ENCODE measurements around the gene ZNF366.

Gene ZNF366

GRCh38 chr5:72509401-72509800 is 2.2 kb upstream of the ZNF366 start:
- no peak overlapping the region for H3K9ac ChIP-seq (ENCODE audit: low read length)
- H3K36me3 ChIP-seq (ENCODE audit: low read length), result no peaks in the 10 kb centered on the region
- no peak for TF ChIP-seq EZH2phosphoT487 (conservative IDR thresholded peaks at IDR 0.05; ENCODE audit: low read length)
- no peak for TF ChIP-seq CTCF (IDR thresholded peaks at IDR 0.05; ENCODE audit: insufficient read depth, low read length, poor library complexity, severe bottlenecking)
- no peaks in the 10 kb centered on the region for H3K9me3 ChIP-seq (ENCODE audit: insufficient read depth, low read length)
- no peaks in the 10 kb centered on the region for H3K9me2 ChIP-seq (replicated peaks; ENCODE audit: insufficient read depth, low read length)
- H3K27me3 ChIP-seq (ENCODE audit: low read length), result no peaks in the 10 kb centered on the region
- H3K79me2 ChIP-seq (ENCODE audit: insufficient read depth, low read length), result no peaks in the 10 kb centered on the region
- no peak overlapping the region for H2AFZ ChIP-seq (ENCODE audit: low read depth, low read length, severe bottlenecking)
- no peak overlapping the region for H3K4me2 ChIP-seq (ENCODE audit: low read depth, low read length, poor library complexity, severe bottlenecking)
- no peaks in the 10 kb centered on the region for H3F3A ChIP-seq (ENCODE audit: insufficient read depth)
- H3K4me3 ChIP-seq (ENCODE audit: insufficient read depth, low read length, poor library complexity, severe bottlenecking), result no peak overlapping the region
- no peak overlapping the region for H3K27ac ChIP-seq (ENCODE audit: low read depth, low read length)
- no peaks in the 10 kb centered on the region for H4K20me1 ChIP-seq (ENCODE audit: low read depth, low read length)

GRCh38 chr5:72508241-72509170 is 1.3 kb upstream of the ZNF366 start:
- H3K27me3 ChIP-seq (ENCODE audit: low read length), result no peaks in the 10 kb centered on the region
- no peak overlapping the region for H3K4me3 ChIP-seq (ENCODE audit: insufficient read depth, low read length, poor library complexity, severe bottlenecking)
- H3F3A ChIP-seq (ENCODE audit: insufficient read depth), result no peaks in the 10 kb centered on the region
- H3K9ac ChIP-seq (ENCODE audit: low read length), result no peak overlapping the region
- H3K9me3 ChIP-seq (ENCODE audit: insufficient read depth, low read length), result no peaks in the 10 kb centered on the region
- TF ChIP-seq CTCF (IDR thresholded peaks at IDR 0.05; ENCODE audit: insufficient read depth, low read length, poor library complexity, severe bottlenecking) (no peak), EZH2phosphoT487 (conservative IDR thresholded peaks at IDR 0.05; ENCODE audit: low read length) (no peak)
- H3K79me2 ChIP-seq (ENCODE audit: insufficient read depth, low read length), result no peaks in the 10 kb centered on the region
- no peak overlapping the region for H2AFZ ChIP-seq (ENCODE audit: low read depth, low read length, severe bottlenecking)
- no peaks in the 10 kb centered on the region for H3K9me2 ChIP-seq (replicated peaks; ENCODE audit: insufficient read depth, low read length)
- no peaks in the 10 kb centered on the region for H4K20me1 ChIP-seq (ENCODE audit: low read depth, low read length)
- no peaks in the 10 kb centered on the region for H3K36me3 ChIP-seq (ENCODE audit: low read length)
- H3K27ac ChIP-seq (ENCODE audit: low read depth, low read length), result no peak overlapping the region
- H3K4me2 ChIP-seq (ENCODE audit: low read depth, low read length, poor library complexity, severe bottlenecking), result no peak overlapping the region

- TF ChIP-seq EZH2phosphoT487 (conservative IDR thresholded peaks at IDR 0.05; ENCODE audit: low read length) (no peak), CTCF (IDR thresholded peaks at IDR 0.05; ENCODE audit: insufficient read depth, low read length, poor library complexity, severe bottlenecking) (no peak)
- Histone ChIP-seq H2AFZ (ENCODE audit: low read depth, low read length, severe bottlenecking) (no peak overlapping the region), H3K4me3 (ENCODE audit: insufficient read depth, low read length, poor library complexity, severe bottlenecking) (no peak overlapping the region), H3F3A (ENCODE audit: insufficient read depth) (no peaks in the 10 kb centered on the region), H3K79me2 (ENCODE audit: insufficient read depth, low read length) (no peaks in the 10 kb centered on the region), H3K36me3 (ENCODE audit: low read length) (no peaks in the 10 kb centered on the region), H3K9ac (ENCODE audit: low read length) (no peak overlapping the region), H3K9me3 (ENCODE audit: insufficient read depth, low read length) (no peaks in the 10 kb centered on the region), H3K27ac (ENCODE audit: low read depth, low read length) (no peak overlapping the region), H3K9me2 (replicated peaks; ENCODE audit: insufficient read depth, low read length) (no peaks in the 10 kb centered on the region), H4K20me1 (ENCODE audit: low read depth, low read length) (no peaks in the 10 kb centered on the region), H3K4me2 (ENCODE audit: low read depth, low read length, poor library complexity, severe bottlenecking) (no peak overlapping the region), H3K27me3 (ENCODE audit: low read length) (no peaks in the 10 kb centered on the region)
Observed at GRCh38 chr5:72507907-72508238, 663 bp upstream of the ZNF366 start.
